ENCODE data around the gene RRP8. TPM values are rescaled to one million over a fixed set of nuclear protein-coding genes. Genes with fewer than 3 reads are reported as not detected.

The RRP8 gene
- total RNA-seq, 2 experiments from 2014 or later, result 26.4 to 33.6 TPM

DNA sequence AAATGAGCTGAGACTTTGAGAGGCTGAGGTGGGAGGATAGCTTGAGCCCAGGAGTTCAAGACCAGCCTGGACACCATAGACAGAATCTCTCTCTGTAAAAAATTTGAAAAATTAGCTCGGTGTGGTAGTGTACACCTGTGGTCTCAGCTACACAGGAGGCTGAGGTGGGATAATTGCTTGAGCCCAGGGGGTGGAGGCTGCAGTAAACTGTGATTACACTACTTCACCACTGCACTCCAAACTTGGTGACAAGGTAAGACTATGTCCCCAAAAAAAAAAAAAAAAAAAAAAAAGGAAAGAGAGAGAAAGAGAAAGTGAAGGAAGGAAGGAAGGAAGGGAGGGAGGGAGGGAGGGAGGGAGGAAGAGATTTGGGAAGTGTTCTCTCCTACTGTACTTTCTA, 25.3 kb downstream of the RRP8 start:
- Histone ChIP-seq H3K9me2 (ENCODE audit: insufficient read depth, low read length) (no peaks in the 10 kb centered on the region), H3K9me3 (ENCODE audit: low read length) (peaks cover 5% of the 10 kb centered on the region; the same call in 1 of the 2 replicates), H3K36me3 (ENCODE audit: insufficient read depth, low read length) (no peaks in the 10 kb centered on the region; the same call in 1 of the 2 replicates), H3K27ac (ENCODE audit: low read depth, low read length, poor library complexity, severe bottlenecking) (no peak overlapping the region), H4K20me1 (ENCODE audit: insufficient read depth, low read length) (no peaks in the 10 kb centered on the region), H3K4me2 (ENCODE audit: low read length) (no peak overlapping the region), H3K4me1 (ENCODE audit: insufficient read depth, low read length, poor library complexity, severe bottlenecking) (no peaks in the 10 kb centered on the region), H2AFZ (ENCODE audit: low read length) (no peak overlapping the region), H3K79me2 (ENCODE audit: insufficient read depth, low read depth, low read length) (no peaks in the 10 kb centered on the region), H3K4me3 (ENCODE audit: low read depth, low read length, poor library complexity, severe bottlenecking) (no peak overlapping the region)
- DNase-seq (ENCODE audit: low spot score), result no peak
- TF ChIP-seq EZH2phosphoT487 (IDR thresholded peaks at IDR 0.05; ENCODE audit: borderline replicate concordance, low read depth, low read length), result no peak
- TF ChIP-seq, protein P1, sequence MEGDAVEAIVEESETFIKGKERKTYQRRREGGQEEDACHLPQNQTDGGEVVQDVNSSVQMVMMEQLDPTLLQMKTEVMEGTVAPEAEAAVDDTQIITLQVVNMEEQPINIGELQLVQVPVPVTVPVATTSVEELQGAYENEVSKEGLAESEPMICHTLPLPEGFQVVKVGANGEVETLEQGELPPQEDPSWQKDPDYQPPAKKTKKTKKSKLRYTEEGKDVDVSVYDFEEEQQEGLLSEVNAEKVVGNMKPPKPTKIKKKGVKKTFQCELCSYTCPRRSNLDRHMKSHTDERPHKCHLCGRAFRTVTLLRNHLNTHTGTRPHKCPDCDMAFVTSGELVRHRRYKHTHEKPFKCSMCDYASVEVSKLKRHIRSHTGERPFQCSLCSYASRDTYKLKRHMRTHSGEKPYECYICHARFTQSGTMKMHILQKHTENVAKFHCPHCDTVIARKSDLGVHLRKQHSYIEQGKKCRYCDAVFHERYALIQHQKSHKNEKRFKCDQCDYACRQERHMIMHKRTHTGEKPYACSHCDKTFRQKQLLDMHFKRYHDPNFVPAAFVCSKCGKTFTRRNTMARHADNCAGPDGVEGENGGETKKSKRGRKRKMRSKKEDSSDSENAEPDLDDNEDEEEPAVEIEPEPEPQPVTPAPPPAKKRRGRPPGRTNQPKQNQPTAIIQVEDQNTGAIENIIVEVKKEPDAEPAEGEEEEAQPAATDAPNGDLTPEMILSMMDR (conservative IDR thresholded peaks at IDR 0.05; ENCODE audit: low read length), result no peak
- intact Hi-C loops (cut with micrococcal nuclease; ENCODE audit: unreplicated experiment), result no loop called here
- no TSS peak for BruUV-seq (replicated peaks)
- CTCF ChIA-PET (ENCODE audit: unreplicated experiment), result interaction anchor here (0.6 kb wide), 1 partner anchor 93 kb away, joined by 3 read pairs; no protein-coding TSS in a partner anchor
- POLR2A ChIA-PET, result interaction anchor here (0.7 to 1.2 kb wide), 2 partner anchors 9 to 48 kb away, joined by 3 to 9 read pairs; no protein-coding TSS in a partner anchor

DNA sequence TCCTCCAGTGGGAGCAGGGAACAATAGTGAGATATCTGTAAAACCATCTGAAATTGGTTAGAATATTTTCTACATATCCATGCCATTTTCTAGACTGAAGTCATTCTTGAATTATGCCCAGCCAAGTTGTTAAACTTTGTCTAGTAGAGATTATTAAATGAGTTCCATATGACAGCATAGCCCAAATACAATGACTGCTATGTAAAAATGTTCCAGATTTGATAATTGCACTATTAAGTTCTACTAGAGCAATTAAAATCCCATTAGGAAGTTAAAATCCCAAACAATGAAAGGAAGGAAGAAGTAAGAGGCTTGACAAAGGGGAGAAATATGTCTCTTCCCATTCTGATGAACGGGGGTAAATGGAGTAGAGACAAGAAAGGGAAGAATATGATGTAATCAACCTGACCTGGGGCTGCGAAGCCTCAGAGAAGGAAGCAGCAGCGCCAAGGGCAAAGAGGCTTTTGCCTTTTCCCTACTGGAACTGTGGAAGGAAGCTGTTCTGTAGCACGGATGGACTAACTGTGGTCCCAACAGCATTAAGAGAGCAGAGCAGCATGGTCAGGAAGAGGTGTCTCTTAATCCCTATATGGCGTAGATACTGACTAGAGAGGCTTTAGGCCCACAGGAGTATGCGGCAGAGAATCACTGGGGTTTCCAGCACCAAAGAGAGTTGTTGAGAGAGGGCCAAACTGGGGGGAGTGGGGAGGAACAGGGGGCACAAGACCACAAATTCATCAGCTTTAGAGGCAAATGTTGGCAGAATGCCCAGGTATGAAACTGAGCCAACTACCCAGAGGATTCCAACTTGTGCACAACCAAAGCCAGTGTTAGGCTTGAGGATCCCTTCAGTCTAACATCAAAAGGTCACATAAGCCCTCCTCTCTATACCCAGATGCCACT, 26.7 kb downstream of the RRP8 start:
- Histone ChIP-seq H3K27ac (ENCODE audit: low read depth, low read length, poor library complexity, severe bottlenecking) (no peak overlapping the region), H3K4me1 (ENCODE audit: insufficient read depth, low read length, poor library complexity, severe bottlenecking) (no peaks in the 10 kb centered on the region), H3K9me3 (ENCODE audit: low read length) (no peaks in the 10 kb centered on the region), H3K36me3 (ENCODE audit: insufficient read depth, low read length) (no peaks in the 10 kb centered on the region; the same call in 1 of the 2 replicates), H2AFZ (ENCODE audit: low read length) (no peak overlapping the region), H3K4me3 (ENCODE audit: low read depth, low read length, poor library complexity, severe bottlenecking) (no peak overlapping the region), H4K20me1 (ENCODE audit: insufficient read depth, low read length) (no peaks in the 10 kb centered on the region), H3K4me2 (ENCODE audit: low read length) (no peak overlapping the region), H3K9me2 (ENCODE audit: insufficient read depth, low read length) (no peaks in the 10 kb centered on the region), H3K79me2 (ENCODE audit: insufficient read depth, low read depth, low read length) (no peaks in the 10 kb centered on the region)
- no peak for TF ChIP-seq EZH2phosphoT487 (IDR thresholded peaks at IDR 0.05; ENCODE audit: borderline replicate concordance, low read depth, low read length)
- TF ChIP-seq, protein P1 (conservative IDR thresholded peaks at IDR 0.05; ENCODE audit: low read length), result no peak
- DNase-seq (ENCODE audit: low spot score), result no peak
- intact Hi-C loops (cut with micrococcal nuclease; ENCODE audit: unreplicated experiment), result no loop called here
- no TSS peak for BruUV-seq (replicated peaks)
- CTCF ChIA-PET (ENCODE audit: unreplicated experiment), result no interaction called here
- POLR2A ChIA-PET, result no interaction called here
